Stimulated activated CD4-positive, alpha-beta T cell treated with anti-CD3 and anti-CD28 coated beads, Interleukin-1b, Interleukin-23, amount 100 ng/mL, for 48 hours (primary cell): ENCODE data around the gene GPI.

Experiments used
- DNase-seq: peaks from one replicate; pipeline ENCODE4 v3.0.0-alpha.2; 2020

Gene GPI

DNA sequence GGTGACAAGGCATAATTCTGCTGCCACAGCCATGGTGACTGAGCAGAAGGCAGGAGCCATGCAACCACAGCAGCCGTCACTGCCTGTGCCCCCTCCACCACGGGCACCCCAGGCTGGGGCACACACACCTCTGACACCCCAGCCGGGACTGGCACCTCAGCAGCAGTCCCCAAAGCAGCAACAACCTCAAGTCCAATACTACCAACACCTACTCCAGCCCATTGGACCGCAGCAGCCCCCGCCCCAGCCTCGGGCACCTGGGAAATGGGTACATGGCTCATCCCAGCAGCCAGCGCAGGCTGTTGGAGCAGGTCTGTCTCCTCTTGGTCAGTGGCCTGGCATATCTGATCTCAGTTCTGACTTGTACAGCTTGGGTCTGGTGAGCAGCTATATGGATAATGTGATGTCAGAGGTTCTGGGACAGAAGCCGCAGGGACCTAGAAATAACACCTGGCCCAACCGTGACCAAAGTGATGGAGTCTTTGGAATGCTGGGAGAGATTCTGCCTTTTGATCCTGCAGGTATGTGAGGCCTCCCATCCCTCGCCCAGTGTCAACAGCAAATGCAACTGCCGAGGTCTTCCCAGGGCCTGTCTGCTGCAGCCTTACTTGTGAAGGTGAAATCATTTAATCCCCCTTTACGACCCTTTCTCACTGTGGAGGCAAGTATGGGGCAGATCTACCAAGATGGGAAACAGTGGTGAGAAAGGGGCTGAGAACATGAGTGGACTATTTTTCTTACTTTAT, 22.9 kb upstream of the GPI start:
- no peak for DNase-seq

- DNase-seq = no peak
Measured at GRCh38 chr19:34343751-34344150, 21.2 kb upstream of the GPI start.

DNA sequence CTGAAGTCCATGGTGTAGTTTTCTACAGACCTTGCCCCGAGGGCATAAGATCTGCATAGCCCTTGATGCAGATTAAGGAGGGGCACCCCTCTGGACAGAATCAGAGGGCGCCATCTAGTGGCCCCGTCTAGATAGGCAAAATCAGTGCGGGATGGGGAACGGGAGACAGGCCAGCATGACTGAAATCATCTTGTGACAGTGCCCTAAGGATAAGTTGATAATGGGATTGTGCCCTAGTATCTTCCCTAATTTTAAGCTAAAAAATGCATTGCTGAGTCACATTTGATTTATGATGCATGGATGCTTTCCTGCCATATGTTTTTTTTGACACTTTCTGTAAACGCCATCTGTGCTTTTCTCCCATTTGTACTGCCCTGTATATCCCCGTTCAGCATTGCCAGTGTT, 19.0 kb upstream of the GPI start:
- peak; percentile 69 for DNase-seq

DNA sequence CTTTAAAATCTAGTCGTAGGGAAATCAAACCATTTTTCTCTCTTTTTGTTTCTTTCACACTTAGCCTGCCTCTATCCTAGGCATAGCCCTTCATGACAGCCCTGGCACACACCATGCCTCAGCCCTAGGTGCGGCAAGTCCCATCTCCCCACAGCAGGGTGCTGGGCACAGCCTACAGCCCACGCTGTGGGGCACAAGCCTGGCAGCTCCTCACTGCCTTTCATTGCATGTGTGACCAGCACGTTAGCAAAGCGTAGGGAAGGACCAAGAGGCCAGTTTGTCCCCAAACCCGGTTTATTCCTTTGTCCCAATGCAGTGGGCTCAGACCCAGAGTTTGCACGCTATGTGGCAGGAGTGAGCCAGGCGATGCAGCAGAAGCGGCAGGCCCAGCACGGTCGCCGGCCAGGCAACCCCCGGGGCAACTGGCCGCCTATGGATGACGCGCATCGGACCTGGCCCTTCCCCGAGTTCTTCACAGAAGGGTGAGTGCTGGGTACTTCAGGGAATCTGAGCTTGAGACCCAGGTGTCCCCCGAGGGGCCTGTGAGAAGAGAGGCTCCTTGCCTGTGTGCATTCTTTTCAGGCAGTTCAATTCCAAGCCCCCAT, 17.3 kb upstream of the GPI start:
- no peak for DNase-seq

GRCh38 chr19:34348899-34349487, 16.0 kb upstream of the GPI start:
- no peak for DNase-seq

- DNase-seq = peak; percentile 75
Measured at GRCh38 chr19:34350161-34350561, 14.8 kb upstream of the GPI start.

GRCh38 chr19:34351382-34351826, 13.6 kb upstream of the GPI start:
- no peak for DNase-seq

DNA sequence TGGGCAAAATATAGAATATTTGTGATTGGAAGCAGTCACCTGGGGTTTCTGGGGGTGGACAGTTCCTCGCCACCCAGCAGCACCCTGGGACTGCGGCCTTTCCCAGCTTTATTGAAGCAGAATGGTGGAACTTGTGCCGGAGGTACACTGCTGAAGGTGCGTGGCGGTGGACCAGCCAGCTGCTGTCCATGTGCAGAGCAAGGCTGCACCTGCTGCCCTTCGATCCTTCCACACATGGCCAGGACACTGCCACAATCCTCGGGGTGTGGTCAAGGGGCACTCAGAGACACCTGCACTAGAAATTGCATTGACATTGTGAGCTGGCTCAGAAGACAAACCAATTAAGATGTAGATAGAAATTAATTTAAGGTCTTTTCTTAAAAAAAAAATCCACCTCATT, 11.4 kb upstream of the GPI start:
- DNase-seq = no peak

GRCh38 chr19:34355201-34355600, 9.8 kb upstream of the GPI start:
- no peak for DNase-seq

GRCh38 chr19:34356875-34357274, 8.1 kb upstream of the GPI start:
- no peak for DNase-seq

- no peak for DNase-seq
Measured at GRCh38 chr19:34357431-34357830, 7.6 kb upstream of the GPI start.

- peak; percentile 99 for DNase-seq
Measured at GRCh38 chr19:34359140-34359953, 5.6 kb upstream of the GPI start.

GRCh38 chr19:34359954-34360315, 5.1 kb upstream of the GPI start:
- no peak for DNase-seq

GRCh38 chr19:34360354-34360909, 4.6 kb upstream of the GPI start:
- no peak for DNase-seq

GRCh38 chr19:34362679-34363069, 2.3 kb upstream of the GPI start:
- DNase-seq = no peak

DNA sequence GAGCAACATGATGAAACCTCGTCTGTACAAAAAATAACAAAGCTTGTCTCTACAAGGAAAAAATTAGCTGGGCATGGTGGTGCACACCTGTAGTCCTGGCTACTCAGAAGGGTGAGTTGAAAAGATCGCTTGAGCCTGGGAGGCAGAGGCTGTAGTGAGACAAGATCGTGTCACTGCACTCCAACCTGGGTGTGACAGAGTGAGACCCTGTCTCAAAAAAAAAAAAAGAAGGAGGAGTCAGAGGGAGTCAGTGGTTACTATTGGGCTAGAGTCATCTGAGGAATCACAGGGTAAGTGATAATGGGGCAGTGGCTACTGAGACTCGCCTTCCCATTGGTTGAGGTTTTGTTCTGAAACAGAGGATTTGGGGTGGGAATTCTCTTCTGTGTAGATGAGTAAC, 1.9 kb upstream of the GPI start:
- DNase-seq = no peak

GRCh38 chr19:34363930-34364329, 1.1 kb upstream of the GPI start:
- no peak for DNase-seq

- no peak for DNase-seq
Measured at GRCh38 chr19:34364462-34364829, 550 bp upstream of the GPI start.

DNA sequence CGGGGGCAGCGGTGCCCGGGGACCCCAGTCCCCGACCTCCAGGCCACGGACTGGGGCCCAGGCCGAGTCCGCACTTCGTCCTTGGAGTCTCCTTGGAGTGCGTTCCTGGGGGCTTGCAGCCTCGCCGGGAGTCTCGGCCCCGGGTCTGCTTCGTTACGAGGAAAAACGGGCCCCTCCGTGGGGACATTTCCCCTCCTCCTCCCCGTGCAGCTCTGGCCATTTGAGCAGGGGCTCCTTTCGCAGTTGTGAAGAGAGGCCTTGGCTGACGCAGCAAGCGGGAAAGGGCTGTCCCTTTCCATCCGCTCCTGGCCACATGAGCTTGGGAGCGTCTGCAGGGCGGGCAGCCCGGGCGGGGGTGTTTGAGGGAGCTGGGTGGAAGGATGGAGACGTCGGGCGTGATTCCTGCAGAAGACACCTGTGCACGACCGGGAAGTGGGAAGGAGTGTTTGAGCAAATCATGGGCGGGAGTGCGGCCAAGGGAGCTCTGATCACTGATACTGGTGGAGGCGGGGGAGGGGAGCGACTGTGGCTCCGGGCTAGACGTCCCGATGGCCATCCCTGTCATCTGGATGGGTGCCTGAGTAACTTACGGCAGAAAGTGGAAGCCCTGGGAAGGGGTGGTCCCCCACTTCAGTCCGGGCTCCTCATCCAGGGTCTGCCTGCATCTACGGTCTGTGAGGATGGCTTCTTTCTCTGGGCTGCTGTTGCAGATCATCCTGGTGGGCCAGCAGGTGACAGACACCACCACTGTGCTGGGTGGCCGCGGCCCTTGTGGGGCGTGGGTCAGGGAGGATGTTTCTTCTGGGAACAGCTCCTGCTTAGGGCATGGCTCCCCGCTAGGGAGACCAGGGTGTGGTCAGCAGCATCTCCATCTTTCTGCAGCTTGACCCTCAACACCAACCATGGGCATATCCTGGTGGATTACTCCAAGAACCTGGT, 736 bp downstream of the GPI start:
- no peak for DNase-seq

GRCh38 chr19:34366738-34367623, 2.0 kb downstream of the GPI start:
- no peak for DNase-seq

DNA sequence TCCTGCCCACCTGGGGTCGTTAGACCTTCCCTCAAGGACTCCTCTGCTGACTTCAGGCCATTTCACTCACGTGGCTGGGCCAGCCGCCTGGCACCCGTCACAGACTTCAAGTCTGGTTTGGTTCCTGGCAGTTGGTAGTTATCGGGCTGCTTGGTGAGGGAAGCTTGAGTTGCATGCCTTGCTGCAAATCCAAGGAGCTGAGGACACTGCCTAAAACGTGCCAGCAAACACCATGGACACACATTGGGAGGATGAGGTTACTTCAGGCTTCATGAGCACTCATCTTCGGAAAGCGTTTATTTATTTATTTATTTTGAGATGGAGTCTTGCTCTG, 2.6 kb downstream of the GPI start:
- DNase-seq = no peak
